Measurements from ENCODE around the gene MYH14.

GRCh38 chr19:50202962-50203280 is 501 bp upstream of the MYH14 start:
- TF ChIP-seq POLR2A (IDR thresholded peaks at IDR 0.05; ENCODE audit: low read length) = no peak
- no peak for TF ChIP-seq GATA1 (IDR thresholded peaks at IDR 0.05; ENCODE audit: low read depth, low read length)
